DND-41 (cell line): ENCODE data around the gene PTER.

Source experiments
- ATAC-seq: fragments of 200-7000 bp; cut with Tn5 transposase; 3 replicates; pipeline ENCODE4 v1.9.1; 2021; ENCODE audit warnings: low read depth; ENCODE audit not compliant: insufficient read depth
- DNase-seq: peaks from one replicate; pipeline ENCODE4 v3.0.0-alpha.2; 2020
- H2AFZ ChIP-seq: 2 replicates; pipeline ENCODE4 v1.6.0; 2012; ENCODE audit warnings: low read depth, low read length
- H3K27ac ChIP-seq: 2 replicates; pipeline ENCODE4 v1.5.1; 2012; ENCODE audit warnings: low read length, inconsistent platforms
- H3K27me3 ChIP-seq: fragments of 200-600 bp; sonication (generic); 2 replicates; pipeline ENCODE4 v1.6.0; 2012; ENCODE audit warnings: low read length, mild to moderate bottlenecking, inconsistent platforms; ENCODE audit not compliant: insufficient read depth, poor library complexity
- H3K36me3 ChIP-seq: 2 replicates; pipeline ENCODE4 v1.5.1; 2012; ENCODE audit warnings: low read length, inconsistent platforms; ENCODE audit not compliant: insufficient read depth
- H3K4me1 ChIP-seq: 2 replicates; pipeline ENCODE4 v1.5.1; 2012; ENCODE audit warnings: mild to moderate bottlenecking, low read length; ENCODE audit not compliant: insufficient read depth
- H3K4me2 ChIP-seq: 2 replicates; pipeline ENCODE4 v1.6.0; 2012; ENCODE audit warnings: mild to moderate bottlenecking, moderate library complexity, low read length, inconsistent platforms; ENCODE audit not compliant: insufficient read depth
- H3K4me3 ChIP-seq, 2 experiments: fragments of 200-600 bp in 1 of 2; shearing (Covaris generic) in 1 of 2; 2 replicates each; pipeline ENCODE4 v1.5.1; 2012 to 2016; ENCODE audit warnings: inconsistent platforms in 2 of 2, low read length in 2 of 2, mild to moderate bottlenecking in 2 of 2, low read depth in 1 of 2, moderate library complexity in 1 of 2
- H3K79me2 ChIP-seq: 2 replicates; pipeline ENCODE4 v1.6.0; 2012; ENCODE audit warnings: low read length, inconsistent platforms; ENCODE audit not compliant: insufficient read depth
- H3K9ac ChIP-seq: 2 replicates; pipeline ENCODE4 v1.6.0; 2012; ENCODE audit warnings: low read depth, mild to moderate bottlenecking, inconsistent platforms, low read length, moderate library complexity
- H3K9me3 ChIP-seq: 2 replicates; pipeline ENCODE4 v1.5.1; 2012; ENCODE audit warnings: low read length, moderate library complexity, mild to moderate bottlenecking, inconsistent platforms; ENCODE audit not compliant: insufficient read depth, severe bottlenecking
- H4K20me1 ChIP-seq: 2 replicates; pipeline ENCODE4 v1.6.0; 2012; ENCODE audit warnings: low read length; ENCODE audit not compliant: insufficient read depth
- CTCF ChIP-seq: IDR thresholded peaks from 2 replicates; pipeline ENCODE4 v1.5.1; 2012; ENCODE audit warnings: borderline replicate concordance, low read length, moderate library complexity, mild to moderate bottlenecking; ENCODE audit not compliant: poor library complexity, severe bottlenecking; ENCODE audit errors: extremely low read depth
- EZH2 ChIP-seq: IDR thresholded peaks from 3 replicates; pipeline ENCODE4 v1.6.1; 2012; ENCODE audit warnings: borderline replicate concordance, low read depth, mild to moderate bottlenecking, moderate library complexity, low read length, inconsistent platforms; ENCODE audit not compliant: severe bottlenecking

Gene PTER

GRCh38 chr10:16527452-16527851 lies 90.6 kb downstream of the PTER start:
- Histone ChIP-seq H3K4me2 (no peak overlapping the region), H3K9ac (no peak overlapping the region), H3K4me1 (no peaks in the 10 kb centered on the region), H3K9me3 (no peaks in the 10 kb centered on the region), H4K20me1 (no peaks in the 10 kb centered on the region), H3K27ac (no peak overlapping the region), H3K27me3 (no peaks in the 10 kb centered on the region), H3K79me2 (no peaks in the 10 kb centered on the region), H3K36me3 (no peaks in the 10 kb centered on the region), H2AFZ (no peak overlapping the region), H3K4me3 (no peak overlapping the region)
- no peak for ATAC-seq
- DNase-seq: no peak
- TF ChIP-seq CTCF (no peak), EZH2 (no peak)

DNA sequence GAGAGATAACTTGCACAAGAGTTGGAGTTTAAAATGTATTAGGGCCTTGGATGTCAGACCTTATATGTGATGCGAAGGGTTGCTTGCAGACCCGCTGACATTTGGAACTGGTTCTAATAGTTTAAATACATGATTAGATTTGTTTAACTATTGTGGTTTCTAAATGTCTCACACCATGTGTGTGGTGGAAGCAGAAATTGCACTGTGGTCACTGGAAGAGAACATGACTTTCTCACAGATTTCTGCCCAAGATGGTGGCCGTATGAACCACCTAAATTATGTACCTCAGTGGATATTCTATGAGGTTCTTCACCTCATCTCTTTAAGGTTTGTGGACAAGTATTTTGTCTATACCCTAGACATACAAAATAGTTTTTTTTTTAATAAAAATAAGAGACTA lies 93.0 kb downstream of the PTER start:
- DNase-seq: no peak
- ATAC-seq: no peak
- Histone ChIP-seq H3K4me2 (no peak overlapping the region), H3K4me3 (no peak overlapping the region), H4K20me1 (no peaks in the 10 kb centered on the region), H3K27ac (no peak overlapping the region), H3K9me3 (no peaks in the 10 kb centered on the region), H3K27me3 (no peaks in the 10 kb centered on the region), H2AFZ (no peak overlapping the region), H3K4me1 (no peaks in the 10 kb centered on the region), H3K79me2 (no peaks in the 10 kb centered on the region), H3K36me3 (no peaks in the 10 kb centered on the region), H3K9ac (no peak overlapping the region)
- TF ChIP-seq EZH2 (no peak), CTCF (no peak)

DNA sequence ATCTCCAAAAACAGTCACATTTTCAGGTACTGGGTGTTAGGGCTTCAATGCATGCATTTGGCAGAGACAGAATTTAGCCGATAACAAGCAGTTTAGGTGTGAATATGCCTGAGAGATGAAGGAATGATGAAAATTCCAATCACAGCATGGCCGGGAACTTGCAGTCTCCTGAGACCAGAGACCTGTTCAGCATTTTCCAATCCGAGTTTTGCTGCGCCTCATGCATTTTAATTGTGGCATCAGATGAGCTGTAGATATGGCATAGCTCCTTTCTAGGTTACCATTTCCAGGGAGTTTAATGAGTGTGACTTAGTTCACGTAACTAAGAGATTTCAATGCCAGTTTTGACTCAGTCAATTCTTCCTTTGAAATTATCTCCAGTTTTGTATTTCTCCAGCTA lies 99.3 kb downstream of the PTER start:
- TF ChIP-seq EZH2 (no peak), CTCF (no peak)
- Histone ChIP-seq H3K27me3 (no peaks in the 10 kb centered on the region), H2AFZ (no peak overlapping the region), H3K79me2 (no peaks in the 10 kb centered on the region), H4K20me1 (no peaks in the 10 kb centered on the region), H3K36me3 (no peaks in the 10 kb centered on the region), H3K9me3 (no peaks in the 10 kb centered on the region), H3K4me2 (no peak overlapping the region), H3K27ac (no peak overlapping the region), H3K4me3 (no peak overlapping the region), H3K4me1 (no peaks in the 10 kb centered on the region), H3K9ac (no peak overlapping the region)
- ATAC-seq: no peak
- no peak for DNase-seq

- TF ChIP-seq CTCF: no peak
- TF ChIP-seq EZH2: no peak
- no peak overlapping the region for H3K9ac ChIP-seq
- no peak overlapping the region for H2AFZ ChIP-seq
- no peak overlapping the region for H3K4me3 ChIP-seq
- ATAC-seq (no peak), DNase-seq (no peak)
- no peaks in the 10 kb centered on the region for H3K4me1 ChIP-seq
- no peaks in the 10 kb centered on the region for H3K36me3 ChIP-seq
- H3K79me2 ChIP-seq: no peaks in the 10 kb centered on the region
- H3K4me2 ChIP-seq: no peak overlapping the region
- H3K27me3 ChIP-seq: no peaks in the 10 kb centered on the region
- H3K27ac ChIP-seq: no peak overlapping the region
- no peaks in the 10 kb centered on the region for H4K20me1 ChIP-seq
- H3K9me3 ChIP-seq: no peaks in the 10 kb centered on the region
Measured at GRCh38 chr10:16544099-16544498, 107.3 kb downstream of the PTER start.
